K562 (cell line): ENCODE measurements around the gene KPNA4. TPM values are rescaled to one million over a fixed set of nuclear protein-coding genes. Genes with fewer than 3 reads are reported as not detected.

Experiments used
- CCAR2 ChIP-seq: fragments of 200-400 bp; formaldehyde crosslinking; IDR thresholded peaks from 2 replicates; pipeline ENCODE4 v1.6.1; 2017; ENCODE audit warnings: mild to moderate bottlenecking, low read depth, low read length
- DIDO1 ChIP-seq: fragments of 450-650 bp; IDR thresholded peaks from 2 replicates; pipeline ENCODE4 v1.6.1; 2016; ENCODE audit warnings: low read depth, missing biosample characterization, missing genetic modification characterization
- ESRRB ChIP-seq: fragments of 250-450 bp; sonication (Bioruptor Pico); IDR thresholded peaks from 2 replicates; pipeline ENCODE4 v1.5.0; 2020; ENCODE audit warnings: mild to moderate bottlenecking, moderate library complexity, borderline replicate concordance
- FOXJ2 ChIP-seq: fragments of 200-800 bp; sonication (Bioruptor generic); IDR thresholded peaks from 2 replicates; pipeline ENCODE4 v1.6.1; 2016; ENCODE audit warnings: missing genetic modification characterization, missing compliant biosample characterization
- MAFF ChIP-seq: IDR thresholded peaks from 2 replicates; pipeline ENCODE4 v1.6.1; 2012; ENCODE audit warnings: low read length, improper control_type of control experiment
- RBBP5 ChIP-seq: fragments of 200-600 bp; sonication (generic); IDR thresholded peaks from 2 replicates; pipeline ENCODE4 v1.6.1; 2012; ENCODE audit warnings: borderline replicate concordance, mild to moderate bottlenecking, low read length, control low read depth, inconsistent platforms; ENCODE audit not compliant: insufficient read depth, poor library complexity, severe bottlenecking
- RUNX1 ChIP-seq: sonication (generic); IDR thresholded peaks from 2 replicates; pipeline ENCODE4 v1.6.1; 2016; ENCODE audit warnings: antibody characterized with exemption, low read depth
- SOX6 ChIP-seq: fragments of 450-650 bp; IDR thresholded peaks from 2 replicates; pipeline ENCODE4 v1.6.1; 2014; ENCODE audit warnings: mild to moderate bottlenecking
- SREBF1 ChIP-seq: fragments of 150-350 bp; IDR thresholded peaks from 2 replicates; pipeline ENCODE4 v1.6.1; 2014; ENCODE audit warnings: antibody characterized with exemption, low read depth, low read length, borderline replicate concordance
- SRSF9 ChIP-seq: fragments of 200-400 bp; formaldehyde crosslinking; IDR thresholded peaks from 2 replicates; pipeline ENCODE4 v1.6.1; 2017; ENCODE audit warnings: low read depth, low read length, borderline replicate concordance
- ZBTB17 ChIP-seq: fragments of 450-650 bp; formaldehyde crosslinking; IDR thresholded peaks from 2 replicates; pipeline ENCODE4 v1.4.0; 2020; ENCODE audit warnings: mild to moderate bottlenecking
- ZNF197 ChIP-seq: fragments of 200-800 bp; sonication (Bioruptor generic); IDR thresholded peaks from 2 replicates; pipeline ENCODE4 v1.6.1; 2016; ENCODE audit warnings: low read depth, missing genetic modification characterization, missing compliant biosample characterization
- ZNF324 ChIP-seq: fragments of 250-450 bp; sonication (Bioruptor Pico); IDR thresholded peaks from 2 replicates; pipeline ENCODE4 v1.4.0; 2020; ENCODE audit warnings: mild to moderate bottlenecking
- ZNF431 ChIP-seq: sonication (generic); formaldehyde crosslinking; IDR thresholded peaks from 2 replicates; pipeline ENCODE4 v1.8.0; 2022; ENCODE audit warnings: mild to moderate bottlenecking, missing genetic modification reagents
- ZNF57 ChIP-seq: fragments of 450-650 bp; formaldehyde crosslinking; IDR thresholded peaks from 2 replicates; pipeline ENCODE4 v1.4.0; 2020; ENCODE audit warnings: mild to moderate bottlenecking, moderate library complexity
- polyA plus RNA-seq, 8 experiments: library from polyadenylated mRNA; depleted of rRNA in 4 of 8; stranded (reverse) in 5 of 8; unstranded in 3 of 8; fragments of >200 nt; fragmentation: Nextera tagmentation in 2 of 8; fragmentation: Illumina TruSeq in 1 of 8; extraction: Ambion mirVana in 2 of 8; extraction: Trizol in 1 of 8; gene quantifications; 2 replicates each; pipeline versions ENCODE4 v1.2.1 to v1.2.3, GENCODE V29; 2011 to 2014; ENCODE audit warnings: inconsistent platforms in 1 of 8, missing spikeins in 1 of 8
- total RNA-seq, 7 experiments: library from RNA; depleted of rRNA in 6 of 7; stranded (reverse); fragments of >200 nt in 6 of 7; fragmentation: Illumina TruSeq in 2 of 7; extraction: Trizol in 2 of 7; gene quantifications; 2 replicates each; pipeline versions ENCODE4 v1.2.1 to v1.2.3, GENCODE V29; 2011 to 2021; ENCODE audit warnings: low replicate concordance in 1 of 7
- TF ChIP-seq, protein P1 (sequence below): fragments of 450-650 bp; conservative IDR thresholded peaks from 2 replicates; pipeline ENCODE4 v1.6.1; 2016; ENCODE audit warnings: missing genetic modification characterization, low read depth, mild to moderate bottlenecking, missing compliant biosample characterization, moderate library complexity
- TF ChIP-seq, protein P2 (sequence below), 2 experiments: IDR thresholded peaks in 1 of 2; conservative IDR thresholded peaks in 1 of 2; 2 replicates each; pipeline ENCODE4 v1.6.1; 2016; ENCODE audit warnings: low read depth in 2 of 2, mild to moderate bottlenecking in 1 of 2, missing compliant biosample characterization in 1 of 2, missing genetic modification characterization in 1 of 2, moderate library complexity in 1 of 2
- TF ChIP-seq, protein P3 (sequence below): fragments of 450-650 bp; IDR thresholded peaks from 2 replicates; pipeline ENCODE4 v1.6.1; 2016; ENCODE audit warnings: low read depth, mild to moderate bottlenecking, moderate library complexity
- TF ChIP-seq, protein P4 (sequence below), 2 experiments: fragments of 450-650 bp in 1 of 2; IDR thresholded peaks; 2 replicates each; pipeline ENCODE4 v1.6.1; 2011 to 2017; ENCODE audit warnings: low read depth in 2 of 2, antibody characterized with exemption in 1 of 2, borderline replicate concordance in 1 of 2, low read length in 1 of 2, mild to moderate bottlenecking in 1 of 2, mixed read lengths in 1 of 2; ENCODE audit not compliant: control insufficient read depth in 1 of 2

KPNA4 gene
- total and polyA plus RNA-seq, 9 of the 15 experiments (the other 6 are each of a cell fraction or from before 2014, with no cell fraction given), result 13.9 to 66.6 (median 34.5) TPM

DNA sequence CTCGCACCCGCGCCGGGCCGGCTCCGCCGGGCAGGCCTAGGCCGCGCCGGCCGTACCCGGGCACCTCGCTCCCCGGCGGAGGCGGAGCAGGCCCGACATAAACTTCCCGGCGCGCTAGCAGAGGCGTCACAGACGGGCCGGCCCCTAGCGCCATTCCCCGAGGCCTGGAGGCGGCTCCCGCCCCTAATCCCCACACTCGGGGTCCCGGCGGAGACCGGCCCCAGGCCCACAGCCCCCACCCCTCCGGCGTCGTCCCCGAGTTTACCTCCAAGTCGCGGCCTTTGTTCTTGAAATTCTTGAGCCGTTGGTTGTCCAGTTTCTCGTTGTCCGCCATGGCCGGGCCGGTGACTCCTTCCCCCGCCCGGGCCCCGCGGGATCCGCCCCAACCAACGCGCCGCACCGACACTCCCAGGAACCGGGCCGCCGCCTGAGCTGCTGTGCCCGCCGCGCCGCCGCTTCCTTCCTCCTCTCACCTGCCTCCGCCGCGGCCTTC is 376 bp downstream of the KPNA4 start (continued):
- TF ChIP-seq, protein P1, sequence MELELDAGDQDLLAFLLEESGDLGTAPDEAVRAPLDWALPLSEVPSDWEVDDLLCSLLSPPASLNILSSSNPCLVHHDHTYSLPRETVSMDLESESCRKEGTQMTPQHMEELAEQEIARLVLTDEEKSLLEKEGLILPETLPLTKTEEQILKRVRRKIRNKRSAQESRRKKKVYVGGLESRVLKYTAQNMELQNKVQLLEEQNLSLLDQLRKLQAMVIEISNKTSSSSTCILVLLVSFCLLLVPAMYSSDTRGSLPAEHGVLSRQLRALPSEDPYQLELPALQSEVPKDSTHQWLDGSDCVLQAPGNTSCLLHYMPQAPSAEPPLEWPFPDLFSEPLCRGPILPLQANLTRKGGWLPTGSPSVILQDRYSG (tag), result no peak
- TF ChIP-seq, protein P2, sequence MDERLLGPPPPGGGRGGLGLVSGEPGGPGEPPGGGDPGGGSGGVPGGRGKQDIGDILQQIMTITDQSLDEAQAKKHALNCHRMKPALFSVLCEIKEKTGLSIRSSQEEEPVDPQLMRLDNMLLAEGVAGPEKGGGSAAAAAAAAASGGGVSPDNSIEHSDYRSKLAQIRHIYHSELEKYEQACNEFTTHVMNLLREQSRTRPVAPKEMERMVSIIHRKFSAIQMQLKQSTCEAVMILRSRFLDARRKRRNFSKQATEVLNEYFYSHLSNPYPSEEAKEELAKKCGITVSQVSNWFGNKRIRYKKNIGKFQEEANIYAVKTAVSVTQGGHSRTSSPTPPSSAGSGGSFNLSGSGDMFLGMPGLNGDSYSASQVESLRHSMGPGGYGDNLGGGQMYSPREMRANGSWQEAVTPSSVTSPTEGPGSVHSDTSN (CRISPR knock-in tag; IDR thresholded peaks at IDR 0.05; ENCODE audit: low read depth), result no peak
- TF ChIP-seq, protein P2 (tag; conservative IDR thresholded peaks at IDR 0.05; ENCODE audit: low read depth), result no peak
- TF ChIP-seq RBBP5 (peak; percentile 85), SREBF1 (no peak), ZNF57 (no peak), CCAR2 (no peak), ZBTB17 (CRISPR knock-in tag) (no peak), MAFF (no peak), DIDO1 (no peak), ZNF324 (CRISPR knock-in tag) (no peak), SRSF9 (no peak), SOX6 (no peak), RUNX1 (no peak), FOXJ2 (tag) (no peak), ZNF431 (no peak), ESRRB (CRISPR knock-in tag) (no peak), ZNF197 (CRISPR knock-in tag) (no peak)
- TF ChIP-seq, protein P3, sequence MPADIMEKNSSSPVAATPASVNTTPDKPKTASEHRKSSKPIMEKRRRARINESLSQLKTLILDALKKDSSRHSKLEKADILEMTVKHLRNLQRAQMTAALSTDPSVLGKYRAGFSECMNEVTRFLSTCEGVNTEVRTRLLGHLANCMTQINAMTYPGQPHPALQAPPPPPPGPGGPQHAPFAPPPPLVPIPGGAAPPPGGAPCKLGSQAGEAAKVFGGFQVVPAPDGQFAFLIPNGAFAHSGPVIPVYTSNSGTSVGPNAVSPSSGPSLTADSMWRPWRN, result no peak
- TF ChIP-seq, protein P4, sequence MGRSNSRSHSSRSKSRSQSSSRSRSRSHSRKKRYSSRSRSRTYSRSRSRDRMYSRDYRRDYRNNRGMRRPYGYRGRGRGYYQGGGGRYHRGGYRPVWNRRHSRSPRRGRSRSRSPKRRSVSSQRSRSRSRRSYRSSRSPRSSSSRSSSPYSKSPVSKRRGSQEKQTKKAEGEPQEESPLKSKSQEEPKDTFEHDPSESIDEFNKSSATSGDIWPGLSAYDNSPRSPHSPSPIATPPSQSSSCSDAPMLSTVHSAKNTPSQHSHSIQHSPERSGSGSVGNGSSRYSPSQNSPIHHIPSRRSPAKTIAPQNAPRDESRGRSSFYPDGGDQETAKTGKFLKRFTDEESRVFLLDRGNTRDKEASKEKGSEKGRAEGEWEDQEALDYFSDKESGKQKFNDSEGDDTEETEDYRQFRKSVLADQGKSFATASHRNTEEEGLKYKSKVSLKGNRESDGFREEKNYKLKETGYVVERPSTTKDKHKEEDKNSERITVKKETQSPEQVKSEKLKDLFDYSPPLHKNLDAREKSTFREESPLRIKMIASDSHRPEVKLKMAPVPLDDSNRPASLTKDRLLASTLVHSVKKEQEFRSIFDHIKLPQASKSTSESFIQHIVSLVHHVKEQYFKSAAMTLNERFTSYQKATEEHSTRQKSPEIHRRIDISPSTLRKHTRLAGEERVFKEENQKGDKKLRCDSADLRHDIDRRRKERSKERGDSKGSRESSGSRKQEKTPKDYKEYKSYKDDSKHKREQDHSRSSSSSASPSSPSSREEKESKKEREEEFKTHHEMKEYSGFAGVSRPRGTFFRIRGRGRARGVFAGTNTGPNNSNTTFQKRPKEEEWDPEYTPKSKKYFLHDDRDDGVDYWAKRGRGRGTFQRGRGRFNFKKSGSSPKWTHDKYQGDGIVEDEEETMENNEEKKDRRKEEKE (IDR thresholded peaks at IDR 0.05; ENCODE audit: borderline replicate concordance in 1 of 2, control insufficient read depth in 1 of 2, low read depth in 2 of 2, low read length in 1 of 2), result no peak
